HG03045 (cell line): ENCODE results near the gene PDE4D.

Source experiments
- ATAC-seq: cut with Tn5 transposase; IDR thresholded peaks from one replicate; pipeline ENCODE4 v1.9.1; 2021; ENCODE audit warnings: mild to moderate bottlenecking, moderate library complexity; ENCODE audit not compliant: unreplicated experiment

The PDE4D gene

DNA sequence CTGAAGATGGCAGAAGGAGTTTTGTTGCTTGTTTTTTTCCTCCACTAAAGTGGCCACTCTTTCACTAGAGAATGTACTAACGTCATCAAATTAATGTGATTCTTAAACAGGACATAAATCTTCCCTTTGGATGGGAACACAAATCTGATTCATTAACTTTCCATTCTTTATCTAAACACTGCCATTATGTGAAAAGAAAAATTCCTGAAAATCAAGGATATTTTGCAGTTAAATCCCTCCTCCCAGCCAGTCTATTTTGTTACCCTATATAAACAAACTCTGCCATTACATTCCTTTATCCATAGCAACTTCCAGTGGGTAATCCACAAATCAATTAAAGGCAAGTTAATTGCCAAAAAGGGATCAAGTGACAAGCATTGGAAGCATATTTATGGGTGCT, 546.5 kb downstream of the PDE4D start:
- no peak for ATAC-seq

DNA sequence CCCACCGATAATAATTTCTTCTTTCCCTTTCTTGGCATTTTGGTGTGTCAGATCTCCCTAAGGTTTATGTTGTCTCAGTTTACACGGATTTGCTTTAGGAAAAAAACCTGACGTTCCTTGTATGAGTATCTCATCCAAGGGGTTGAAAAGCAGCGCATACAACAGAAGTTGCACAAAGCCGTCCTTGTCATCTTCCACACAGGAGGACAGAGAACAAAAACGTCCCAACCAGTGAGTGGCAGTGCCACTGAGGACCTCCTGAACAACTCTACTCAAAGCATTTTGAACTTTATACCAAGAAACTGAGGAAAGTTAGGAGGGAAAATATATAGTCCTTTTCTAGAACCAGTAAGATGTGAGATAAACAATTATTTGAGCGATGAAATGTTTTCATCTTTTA, 547.0 kb downstream of the PDE4D start:
- ATAC-seq = no peak

DNA sequence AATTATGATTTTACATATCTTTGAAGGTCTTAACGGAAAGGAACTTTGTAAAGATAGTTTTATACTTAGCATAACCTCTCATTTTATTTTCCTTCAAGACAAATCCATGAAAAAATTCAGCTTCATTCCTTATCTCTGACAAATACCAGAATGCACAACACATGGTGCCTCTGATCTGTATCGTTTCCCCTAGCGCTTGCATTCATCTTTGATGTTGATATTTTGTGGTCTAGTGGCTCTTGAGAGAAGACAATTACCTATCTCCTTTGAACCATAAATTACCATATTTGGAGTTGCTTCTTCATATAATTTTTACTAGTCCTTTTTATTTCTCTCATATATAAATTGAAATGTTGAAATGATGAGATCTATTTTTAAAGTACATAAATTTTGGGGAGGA, 551.3 kb downstream of the PDE4D start:
- ATAC-seq = no peak

DNA sequence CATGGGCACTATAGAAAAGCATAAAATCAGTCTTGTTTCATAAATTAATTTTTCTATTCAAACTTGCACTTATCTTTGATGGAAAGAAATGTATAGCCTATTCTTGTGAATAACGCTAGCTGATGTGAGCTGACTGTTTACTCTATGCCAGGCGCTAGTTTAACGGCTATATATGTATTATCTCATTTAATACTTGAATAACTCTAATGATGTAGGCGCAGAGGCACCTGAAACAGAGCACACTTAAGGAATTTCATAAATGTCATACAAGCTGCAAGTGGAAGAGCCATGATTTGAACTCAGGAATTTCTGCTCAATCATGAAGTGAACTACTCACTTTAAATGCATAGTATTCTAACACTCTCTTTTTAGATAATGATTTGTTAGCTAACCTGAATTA, 551.8 kb downstream of the PDE4D start:
- no peak for ATAC-seq

DNA sequence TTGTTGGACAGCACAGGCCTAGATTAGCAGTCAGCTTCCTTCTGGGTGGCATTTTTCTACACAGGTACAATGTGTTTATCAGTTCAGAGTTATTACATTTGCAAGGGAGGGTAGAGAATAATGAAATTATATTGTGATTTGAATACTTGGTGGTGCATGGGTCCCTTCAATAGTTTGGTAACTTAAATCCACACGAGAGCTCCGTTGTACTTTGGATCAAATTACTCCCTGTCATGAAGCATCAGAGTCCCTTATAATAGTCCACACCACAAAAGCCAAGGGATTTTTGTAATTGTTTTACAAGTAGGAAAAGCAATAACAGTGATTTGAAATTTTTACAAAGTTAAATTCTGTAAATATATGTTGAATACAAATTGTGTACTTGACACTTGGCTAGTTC, 552.4 kb downstream of the PDE4D start:
- no peak for ATAC-seq

DNA sequence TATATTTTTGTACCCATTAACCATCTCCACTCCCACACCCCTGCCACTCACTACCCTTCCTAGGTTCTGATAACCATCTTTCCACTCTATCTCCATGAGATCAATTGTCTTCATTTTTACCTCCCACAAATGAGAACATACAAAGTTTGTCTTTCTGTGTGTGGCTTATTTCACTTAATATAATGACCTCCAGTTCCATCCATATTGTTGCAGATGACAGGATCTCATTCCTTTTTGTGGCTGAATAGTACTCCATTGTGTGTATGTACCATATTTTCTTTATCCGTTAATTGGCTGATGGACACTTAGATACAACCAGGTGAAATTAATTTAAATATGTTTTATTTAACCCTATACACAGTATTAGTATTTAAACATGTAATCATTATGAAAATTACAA, 552.9 kb downstream of the PDE4D start:
- ATAC-seq = no peak

DNA sequence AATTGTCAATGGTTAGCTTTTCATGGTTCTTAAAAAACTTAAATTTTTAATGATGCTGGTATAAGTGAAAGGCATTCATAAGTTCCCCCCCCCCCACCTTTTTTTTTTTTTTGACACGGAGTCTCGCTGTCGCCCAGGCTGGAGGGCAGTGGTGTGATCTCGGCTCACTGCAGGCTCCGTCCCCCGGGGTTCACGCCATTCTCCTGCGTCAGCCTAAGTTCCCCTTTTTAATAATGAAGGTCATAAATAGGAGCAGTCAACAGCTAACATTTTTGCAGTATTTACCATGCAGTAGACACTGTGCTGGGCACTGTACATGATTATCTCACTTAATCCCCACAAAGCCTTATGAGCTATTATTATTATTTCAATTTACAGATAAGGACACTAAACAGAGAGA, 556.3 kb downstream of the PDE4D start:
- no peak for ATAC-seq

DNA sequence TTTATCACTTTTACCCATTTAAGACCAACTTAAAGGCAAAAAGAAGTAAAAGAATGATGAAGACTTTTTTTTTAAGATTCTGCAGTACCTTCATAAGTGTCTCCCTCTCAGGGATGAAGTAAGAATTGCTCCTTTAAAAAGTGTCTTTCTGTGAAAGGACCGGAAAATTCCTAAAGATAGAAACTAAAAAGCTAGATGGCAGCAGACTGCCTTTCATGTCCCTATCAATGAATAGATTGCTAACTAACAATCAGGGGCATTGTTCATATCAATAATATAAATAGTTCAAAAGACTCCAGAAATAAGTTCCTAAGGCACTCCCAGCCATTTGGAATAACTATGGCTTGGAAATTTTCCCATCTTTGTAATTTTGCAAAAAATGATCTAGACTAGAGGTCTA, 558.0 kb downstream of the PDE4D start:
- ATAC-seq = no peak

DNA sequence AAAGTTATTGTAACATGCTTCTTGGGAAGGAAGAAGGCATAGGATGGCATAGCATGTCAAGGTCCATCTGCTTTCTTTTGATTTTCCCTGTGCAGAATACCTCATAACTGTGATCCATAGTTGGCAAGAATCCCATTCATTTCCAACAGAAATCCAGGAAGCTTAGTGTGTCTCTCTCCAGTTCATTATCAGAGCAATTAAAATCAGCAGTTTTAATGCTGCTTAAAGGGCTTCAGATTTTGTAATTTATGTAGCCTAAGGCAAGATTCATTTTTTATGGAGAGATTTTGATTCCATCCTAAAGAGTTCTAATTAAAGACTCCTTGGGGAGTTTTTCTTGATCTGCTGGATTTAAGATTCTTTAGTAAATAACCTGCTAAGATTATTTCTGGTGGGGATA, 560.1 kb downstream of the PDE4D start:
- no peak for ATAC-seq

DNA sequence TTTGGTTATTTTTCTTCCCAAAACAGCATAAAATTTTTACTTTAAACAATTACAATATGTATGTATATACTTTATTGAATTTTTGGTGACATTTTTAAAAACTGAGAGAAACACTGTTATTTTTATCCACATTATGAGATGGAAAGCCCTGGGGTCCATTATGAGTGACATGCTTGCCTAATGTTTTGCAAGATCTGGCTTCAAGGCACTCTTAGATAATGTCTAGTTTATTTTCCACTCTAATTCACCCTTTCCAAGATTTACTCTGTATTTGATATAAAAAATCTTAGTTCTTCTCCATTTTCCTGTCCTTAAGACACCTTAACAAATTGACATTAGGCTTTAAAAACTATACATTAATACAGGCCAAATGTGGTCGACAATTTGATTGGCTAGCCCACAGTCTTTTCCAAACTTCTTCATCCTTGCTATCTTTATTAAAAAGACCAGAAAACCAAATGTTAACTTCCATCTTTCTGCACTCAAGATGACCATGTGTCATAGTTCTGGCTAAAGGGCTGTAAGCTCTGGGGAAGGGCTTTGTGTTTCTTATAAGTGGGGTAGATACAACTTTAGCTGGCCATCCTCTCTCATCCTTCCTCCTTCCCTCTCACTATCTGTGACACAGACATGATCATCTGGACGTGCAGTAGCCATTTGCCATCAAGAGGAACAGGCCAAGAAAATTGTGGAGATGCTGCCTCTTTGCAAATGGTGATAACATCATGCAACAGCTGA, 561.1 kb downstream of the PDE4D start:
- ATAC-seq = no peak

DNA sequence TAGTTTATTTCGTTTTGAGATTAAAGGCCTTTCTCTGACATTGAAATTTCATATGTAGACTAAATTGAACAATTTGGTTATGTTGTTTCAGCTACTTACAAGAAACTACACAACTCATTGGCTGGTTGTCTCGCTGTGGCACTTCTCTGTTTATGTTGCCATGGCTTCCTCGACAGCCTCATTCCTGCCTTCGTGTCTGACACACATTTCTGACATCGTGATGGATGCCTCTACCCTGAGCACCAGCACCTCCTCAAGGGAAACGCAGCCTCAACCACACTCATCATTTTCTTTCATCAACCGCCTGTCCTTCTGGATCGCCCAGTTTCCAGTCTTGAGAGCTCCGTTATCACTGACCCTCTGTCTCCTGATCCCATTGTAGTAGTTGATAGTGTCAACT, 562.8 kb downstream of the PDE4D start:
- ATAC-seq = no peak

DNA sequence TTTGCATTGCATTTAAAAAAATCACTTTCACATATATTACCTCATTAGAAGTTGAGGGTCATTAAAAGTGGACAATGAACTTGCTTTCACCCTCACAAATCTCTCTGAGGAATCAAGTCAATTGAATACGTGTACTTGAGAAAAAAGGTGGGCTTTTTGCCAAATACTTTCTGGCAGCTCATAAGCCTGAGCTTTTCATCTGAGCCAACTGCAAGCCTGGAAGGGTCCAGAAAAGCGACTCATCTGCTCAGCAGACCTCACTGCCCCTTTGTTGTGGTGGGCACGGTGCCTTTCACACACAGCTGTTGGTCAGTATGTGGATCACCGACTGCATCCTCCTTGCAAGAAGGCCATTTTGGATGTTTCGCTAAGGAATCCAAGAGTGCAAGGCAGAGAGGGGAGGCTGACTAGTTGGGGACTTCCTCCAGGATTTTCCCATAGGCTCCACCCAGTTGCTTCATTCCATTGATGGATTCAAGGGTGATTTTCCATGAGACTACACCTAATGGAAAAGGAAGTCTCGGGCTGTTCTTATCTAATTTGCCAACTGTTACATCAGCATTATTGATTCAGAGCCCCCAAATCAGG, 564.7 kb downstream of the PDE4D start:
- no peak for ATAC-seq

DNA sequence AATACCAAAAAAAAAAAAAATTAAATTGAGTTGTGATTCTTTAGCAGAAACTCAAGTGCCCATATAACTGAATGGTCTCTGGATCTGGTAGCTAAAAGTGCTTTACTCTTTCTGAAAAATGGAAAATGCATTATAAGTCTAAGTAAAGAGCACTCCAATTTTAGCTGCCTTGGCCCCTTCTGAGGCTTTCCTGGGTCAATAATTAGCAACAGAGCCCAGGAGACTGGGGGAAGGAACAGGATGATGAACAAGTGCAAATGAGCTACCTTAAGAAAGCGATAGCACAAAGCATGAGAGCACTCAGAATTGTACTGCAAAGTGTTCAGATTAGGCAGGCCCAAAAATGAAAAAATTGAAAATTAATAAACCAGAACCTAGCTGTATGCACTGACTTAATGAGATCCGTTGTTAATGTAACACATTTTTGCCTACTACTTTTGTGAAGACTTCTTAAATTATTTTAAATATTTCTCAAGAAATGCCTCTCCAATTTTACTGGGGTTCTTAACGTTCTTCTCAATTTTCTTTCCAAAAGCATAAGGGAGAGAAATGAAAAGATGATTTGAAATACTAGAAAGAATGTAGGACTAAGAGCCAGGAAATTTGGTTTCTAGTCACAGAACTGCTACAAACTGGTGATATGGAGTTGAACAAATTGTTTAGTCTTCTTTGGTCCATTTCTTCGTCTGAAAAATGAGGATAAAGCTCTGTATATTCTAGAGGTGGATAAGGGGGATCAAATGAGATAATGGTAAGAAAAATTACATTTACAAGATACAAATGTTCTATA, 566.1 kb downstream of the PDE4D start:
- no peak for ATAC-seq

DNA sequence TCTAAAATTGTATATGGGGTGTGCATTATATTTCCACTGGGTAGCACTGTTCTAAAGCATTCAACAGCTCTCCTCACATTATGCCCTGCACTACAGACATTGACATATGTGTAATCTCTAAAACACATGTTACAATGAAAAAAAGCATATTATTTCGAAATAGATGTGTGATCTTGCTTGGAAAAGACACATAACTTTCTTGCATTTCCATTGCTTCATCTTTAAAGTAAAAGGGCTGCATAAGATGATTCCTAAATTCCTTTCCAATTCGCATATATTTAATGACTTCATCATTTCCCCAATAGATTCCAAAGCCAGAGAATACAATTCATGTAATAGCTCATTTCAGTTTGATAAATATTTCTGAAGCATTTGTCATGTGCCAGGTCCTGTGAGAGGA, 566.9 kb downstream of the PDE4D start:
- no peak for ATAC-seq

DNA sequence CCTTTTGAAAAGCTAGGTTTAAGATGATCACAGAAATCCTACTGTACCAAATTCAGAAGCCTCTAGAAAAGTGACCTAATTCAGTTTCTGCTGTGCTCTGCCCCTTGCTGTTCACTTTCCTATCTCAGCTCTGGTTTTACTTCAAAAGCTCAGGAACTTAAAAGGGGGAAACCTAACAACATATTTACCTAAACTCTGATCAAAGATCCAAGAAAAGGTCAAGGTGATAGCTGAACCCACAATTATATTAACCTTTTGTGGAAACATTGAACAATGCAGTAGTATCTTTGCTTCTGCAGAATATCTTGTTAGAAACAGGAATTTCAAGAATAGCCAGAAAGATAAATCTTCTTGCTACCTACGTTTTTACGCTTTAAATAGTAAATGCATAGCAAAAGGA, 568.5 kb downstream of the PDE4D start:
- no peak for ATAC-seq

DNA sequence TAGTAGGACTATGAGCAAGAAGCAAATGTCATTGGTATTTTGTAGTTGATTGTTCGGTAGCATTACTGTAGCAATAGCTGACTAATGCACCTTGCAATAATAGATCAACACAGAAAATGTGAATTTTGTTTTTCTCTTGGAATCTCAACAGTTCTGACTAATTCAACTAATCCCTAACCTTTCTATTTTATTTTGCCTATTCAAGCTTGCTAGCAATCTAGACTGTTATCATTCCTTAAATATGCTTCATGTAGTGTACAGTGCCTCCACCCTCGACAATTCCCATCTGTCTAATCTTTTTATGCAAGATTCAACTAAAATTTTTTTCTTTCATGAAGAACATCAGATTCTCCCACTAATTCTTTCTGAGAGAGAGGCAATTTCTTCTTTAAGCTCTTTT, 570.6 kb downstream of the PDE4D start:
- ATAC-seq = no peak

DNA sequence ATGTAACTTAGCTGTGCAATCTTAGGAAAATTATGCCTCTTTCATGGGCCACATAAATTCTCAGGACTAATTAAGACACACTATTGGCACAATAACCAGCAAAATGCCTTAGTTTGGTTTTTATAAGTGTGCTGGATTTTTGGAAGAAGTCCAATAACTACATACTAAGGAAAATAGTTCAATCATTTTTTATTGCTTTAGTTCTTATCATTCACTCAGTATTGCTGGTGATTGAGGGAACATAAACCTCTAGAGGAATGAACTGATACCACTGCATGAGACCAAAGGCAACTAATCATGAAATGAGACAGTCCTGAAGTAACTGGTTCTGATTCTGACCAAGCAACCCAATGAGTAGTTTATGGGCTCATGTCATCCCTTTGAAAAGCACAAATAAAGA, 571.5 kb downstream of the PDE4D start:
- ATAC-seq = no peak

DNA sequence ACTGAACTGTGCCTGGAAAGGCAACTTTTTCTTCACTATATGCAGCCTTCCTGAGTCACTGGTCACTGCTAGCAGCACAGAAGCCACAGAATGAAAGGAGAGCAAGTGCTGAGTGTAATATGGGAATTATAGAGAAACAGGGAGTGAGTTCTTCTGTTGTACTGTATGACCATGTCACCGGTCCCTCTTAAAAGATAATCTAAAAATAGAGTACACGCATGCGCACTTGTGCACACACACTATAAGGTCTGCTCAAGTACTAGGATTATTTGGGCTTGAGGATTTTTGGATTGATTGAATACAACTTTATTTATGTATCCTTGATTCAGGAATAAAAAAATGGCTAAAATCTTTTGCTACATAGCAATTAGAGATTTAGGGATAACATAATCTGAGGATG, 571.9 kb downstream of the PDE4D start:
- ATAC-seq = no peak

DNA sequence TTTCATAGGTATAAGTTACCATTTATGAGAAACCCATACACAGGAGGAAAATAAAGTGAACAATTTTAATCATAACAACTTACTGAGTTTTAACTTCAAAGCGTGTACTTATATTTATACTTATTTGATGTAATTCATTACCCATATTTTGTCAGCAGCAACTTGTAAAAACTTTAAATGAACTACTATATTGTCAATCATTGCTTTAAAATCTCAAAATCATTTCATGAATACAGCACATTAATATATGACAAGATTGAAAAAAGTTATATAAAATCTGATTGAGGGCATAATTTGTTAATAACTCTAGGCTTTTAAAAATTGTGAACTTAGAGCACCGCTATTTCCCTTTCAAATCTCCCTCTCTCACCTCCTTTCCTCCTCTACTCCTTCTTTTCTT, 573.1 kb downstream of the PDE4D start:
- no peak for ATAC-seq

DNA sequence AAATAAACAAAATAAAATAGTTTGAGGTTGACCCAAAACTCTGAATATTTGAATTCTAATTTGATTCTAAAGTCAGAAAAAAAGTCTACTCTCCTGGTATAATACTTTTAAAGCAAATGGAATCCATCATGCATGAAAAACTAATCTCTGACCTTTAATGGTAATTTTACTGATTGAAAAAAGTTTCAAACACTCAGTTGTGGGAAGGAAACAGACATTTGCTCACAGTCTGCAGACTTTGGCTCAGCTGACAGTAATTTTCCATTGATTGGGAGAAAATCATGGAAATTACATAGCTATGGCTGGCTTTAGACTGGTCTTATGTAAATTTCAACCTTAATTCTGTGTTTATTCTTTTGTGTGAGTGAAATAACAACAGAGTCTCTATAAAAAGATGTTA, 574.3 kb downstream of the PDE4D start:
- no peak for ATAC-seq

DNA sequence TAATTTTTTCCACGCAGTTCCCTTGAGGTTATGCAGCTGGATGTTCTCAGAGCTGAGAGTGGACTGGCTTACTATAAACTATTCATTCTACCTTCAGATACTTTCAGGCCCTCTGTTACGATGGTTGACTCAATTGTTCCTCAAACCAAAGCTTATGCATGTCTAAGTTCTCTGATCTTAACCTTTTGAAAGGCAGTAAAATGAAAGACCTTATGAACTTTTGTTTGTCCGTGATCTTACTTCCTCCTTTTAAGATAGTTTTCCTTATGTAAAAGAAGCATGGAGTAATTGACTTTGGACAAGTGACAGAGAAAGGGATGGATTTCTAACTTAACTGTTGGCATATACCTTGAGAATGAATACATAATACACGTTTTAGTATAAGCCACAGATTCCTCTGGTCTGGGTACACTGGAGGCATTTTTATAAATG, 575.7 kb downstream of the PDE4D start:
- no peak for ATAC-seq
